Measurements from ENCODE around the gene SIRT5.

SIRT5 gene

GRCh38 chr6:13574571-13575376 is at the start of gene SIRT5:
TSS of gene SIRT5 (plus strand) at chr6:13574601. CDS start at chr6:13584111, 9,510 bp downstream.
- no peak for FAIRE-seq

DNA sequence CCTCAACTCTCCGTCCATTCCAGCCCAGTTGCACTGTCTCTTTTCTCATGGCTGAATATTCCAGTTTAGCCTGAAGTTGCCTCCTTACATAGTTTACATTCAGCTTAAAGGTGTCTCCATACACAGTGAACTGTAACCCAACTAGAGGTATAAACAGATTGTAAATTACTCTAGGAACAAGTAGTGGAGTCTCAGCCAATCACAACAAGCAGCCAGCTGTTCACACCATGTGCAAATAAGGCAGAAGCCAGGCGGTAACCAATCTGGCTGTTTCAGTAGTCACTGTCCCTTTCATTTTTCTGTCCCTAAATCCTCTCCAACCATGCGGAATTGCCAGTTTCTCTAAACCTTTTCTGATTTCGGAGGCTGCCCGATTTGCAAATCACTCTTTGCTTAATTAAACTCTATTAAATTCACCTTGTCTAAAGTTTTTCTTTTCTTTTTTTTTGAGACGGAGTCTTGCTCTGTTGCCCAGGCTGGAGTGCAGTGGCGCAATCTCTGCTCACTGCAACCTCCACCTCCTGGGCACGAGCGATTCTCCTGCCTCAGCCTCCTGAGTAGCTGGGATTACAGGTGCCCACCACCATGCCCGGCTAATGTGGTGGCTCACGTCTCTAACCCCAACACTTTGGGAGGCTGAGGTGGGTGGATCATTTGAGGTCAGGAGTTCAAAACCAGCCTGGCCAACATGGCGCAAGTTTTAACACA is 49.4 kb upstream of the SIRT5 start:
- FAIRE-seq = no peak

GRCh38 chr6:13526357-13526726 is 48.1 kb upstream of the SIRT5 start:
- FAIRE-seq = no peak

DNA sequence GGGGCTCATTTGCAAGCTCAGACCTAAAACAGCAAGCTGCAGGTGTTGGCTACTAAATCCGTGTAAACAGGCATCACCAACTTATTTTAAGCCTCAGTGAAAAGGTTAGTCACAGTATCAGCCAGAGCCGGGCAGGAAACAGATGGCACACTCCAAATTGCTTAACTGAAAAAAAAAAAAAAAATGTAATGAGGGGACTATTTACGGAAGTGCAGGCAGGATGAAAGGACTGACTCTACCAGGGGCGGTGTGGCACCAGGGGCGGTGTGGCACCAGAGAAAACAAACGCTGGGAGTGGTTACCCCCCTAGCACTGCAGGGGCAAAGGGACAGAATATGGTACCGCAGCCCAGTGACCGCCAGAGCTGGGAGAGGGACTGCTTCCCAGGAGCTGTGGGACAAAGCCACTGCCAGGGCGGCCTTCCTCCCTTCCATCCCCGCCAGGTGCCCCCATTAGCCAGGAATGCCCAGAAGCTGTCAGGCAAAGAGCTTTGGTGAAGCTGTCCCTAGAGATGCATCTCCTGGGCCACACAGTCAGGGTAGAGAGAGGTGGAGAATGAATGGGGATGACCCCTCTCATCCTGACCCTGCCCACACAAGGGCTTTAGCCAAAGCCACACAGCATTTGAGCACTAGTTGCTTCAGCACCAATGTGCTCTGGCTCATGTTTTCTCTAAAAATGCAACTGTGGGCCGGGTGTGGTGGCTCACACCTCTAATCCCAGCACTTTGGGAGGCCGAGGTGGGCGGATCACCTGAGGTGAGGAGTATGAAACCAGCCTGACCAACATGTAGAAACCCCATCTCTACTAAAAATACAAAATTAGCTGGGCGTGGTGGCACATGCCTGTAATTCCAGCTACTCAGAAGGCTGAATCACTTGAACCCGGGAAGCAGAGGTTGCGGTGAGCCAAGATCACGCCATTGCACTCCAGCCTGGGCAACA is 47.4 kb upstream of the SIRT5 start:
- FAIRE-seq = no peak

- no peak for FAIRE-seq
These were observed 46.7 kb upstream of the SIRT5 start for GRCh38 chr6:13527671-13528056.

GRCh38 chr6:13528232-13528631 is 46.2 kb upstream of the SIRT5 start:
- FAIRE-seq = no peak

- FAIRE-seq = no peak
These were observed 45.5 kb upstream of the SIRT5 start for GRCh38 chr6:13528777-13529343.

DNA sequence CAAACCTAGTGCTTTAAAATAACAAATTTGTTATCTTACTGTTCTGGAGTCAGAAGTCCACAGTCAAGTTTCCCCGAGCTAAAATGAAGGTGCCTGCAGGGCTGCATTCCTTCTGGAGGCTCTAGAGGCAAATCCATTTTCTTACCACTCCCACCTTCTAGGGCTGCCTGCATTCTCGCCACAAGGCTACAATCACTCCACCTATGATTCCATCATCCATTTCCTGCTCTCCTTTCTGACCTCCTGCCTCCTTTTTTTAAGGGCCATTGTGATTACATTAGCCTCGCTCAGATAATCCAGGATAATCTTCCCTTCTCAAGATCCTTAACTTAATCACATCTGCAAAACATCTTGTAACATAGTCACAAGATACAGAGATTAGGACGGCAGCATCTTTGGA is 42.4 kb upstream of the SIRT5 start:
- FAIRE-seq = no peak

- FAIRE-seq = no peak
These were observed 39.9 kb upstream of the SIRT5 start for GRCh38 chr6:13534536-13534935.

GRCh38 chr6:13535306-13535705 is 39.1 kb upstream of the SIRT5 start:
- no peak for FAIRE-seq

DNA sequence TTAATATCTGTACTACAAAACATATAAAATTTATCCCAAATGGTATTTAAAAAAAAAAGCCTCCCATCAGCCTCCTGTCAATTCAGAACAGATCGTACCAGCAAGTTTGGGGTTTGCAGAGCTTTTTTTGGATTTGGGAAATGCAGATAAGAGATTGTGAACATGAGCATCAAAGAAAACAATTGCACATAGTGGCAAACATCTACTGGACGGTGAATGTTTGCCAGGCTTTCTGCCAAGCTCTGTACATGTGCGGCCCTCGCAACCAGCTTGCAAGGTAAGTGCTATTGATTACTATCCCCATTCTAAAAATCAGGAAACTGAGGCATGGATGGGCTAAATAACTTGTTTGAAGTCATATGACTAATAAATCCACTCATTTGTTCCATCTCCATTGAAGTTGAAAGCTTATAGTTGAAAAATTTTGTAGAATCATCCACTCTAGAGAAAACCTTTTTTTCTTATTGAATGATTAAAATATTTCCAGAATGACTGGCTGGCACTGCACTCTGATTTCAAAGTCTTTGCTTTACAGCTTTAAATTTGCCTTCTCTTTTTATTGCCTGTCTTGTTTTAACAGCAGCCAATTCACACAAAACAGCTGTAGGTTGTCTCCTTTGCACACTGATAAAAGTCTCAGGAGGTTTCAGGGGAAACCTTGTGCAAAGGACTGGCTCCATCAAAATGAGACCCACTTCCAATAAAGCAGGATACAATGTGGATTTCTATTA is 37.4 kb upstream of the SIRT5 start:
- FAIRE-seq = no peak

GRCh38 chr6:13537527-13537897 is 36.9 kb upstream of the SIRT5 start:
- no peak for FAIRE-seq

DNA sequence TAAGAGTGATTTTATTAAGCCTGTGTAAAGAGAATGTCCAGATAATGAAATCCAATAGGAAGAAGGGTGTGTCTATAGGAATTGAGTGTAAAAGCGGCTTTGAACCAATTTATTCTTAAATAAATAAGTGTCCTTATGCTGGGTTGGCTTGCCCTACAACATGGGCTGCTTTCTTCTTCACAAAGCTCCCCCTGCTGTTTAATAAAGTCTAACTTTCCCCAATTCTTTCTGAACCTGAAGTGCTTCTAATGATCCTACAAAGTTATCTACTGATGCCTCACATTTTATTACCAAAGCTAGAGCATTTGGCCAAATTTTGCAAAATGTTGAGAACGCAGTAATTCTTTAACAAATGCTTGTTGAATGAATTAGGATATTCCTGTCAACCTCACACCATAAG is 36.3 kb upstream of the SIRT5 start:
- no peak for FAIRE-seq

DNA sequence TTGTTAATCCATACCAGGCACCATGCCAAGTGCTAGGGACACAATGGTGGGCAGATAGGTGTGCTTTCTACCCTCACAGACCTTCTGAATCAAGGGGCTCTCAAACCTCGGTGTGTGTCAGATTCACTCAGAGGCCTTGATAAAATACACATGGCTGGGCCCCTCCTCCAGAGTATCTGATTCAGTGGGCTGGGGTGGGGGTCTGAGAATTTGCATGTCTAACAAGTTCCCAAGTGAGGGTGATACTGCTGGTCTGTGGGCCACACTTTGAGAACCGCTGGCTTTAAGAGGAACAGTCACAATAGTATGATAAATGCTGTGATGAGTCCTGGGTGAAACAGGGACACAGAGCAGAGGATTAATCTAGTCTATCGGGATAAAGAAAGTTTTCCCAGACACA is 35.8 kb upstream of the SIRT5 start:
- no peak for FAIRE-seq

GRCh38 chr6:13539572-13539971 is 34.8 kb upstream of the SIRT5 start:
- FAIRE-seq = no peak

- FAIRE-seq = no peak
These were observed 32.9 kb upstream of the SIRT5 start for GRCh38 chr6:13541496-13541895.

DNA sequence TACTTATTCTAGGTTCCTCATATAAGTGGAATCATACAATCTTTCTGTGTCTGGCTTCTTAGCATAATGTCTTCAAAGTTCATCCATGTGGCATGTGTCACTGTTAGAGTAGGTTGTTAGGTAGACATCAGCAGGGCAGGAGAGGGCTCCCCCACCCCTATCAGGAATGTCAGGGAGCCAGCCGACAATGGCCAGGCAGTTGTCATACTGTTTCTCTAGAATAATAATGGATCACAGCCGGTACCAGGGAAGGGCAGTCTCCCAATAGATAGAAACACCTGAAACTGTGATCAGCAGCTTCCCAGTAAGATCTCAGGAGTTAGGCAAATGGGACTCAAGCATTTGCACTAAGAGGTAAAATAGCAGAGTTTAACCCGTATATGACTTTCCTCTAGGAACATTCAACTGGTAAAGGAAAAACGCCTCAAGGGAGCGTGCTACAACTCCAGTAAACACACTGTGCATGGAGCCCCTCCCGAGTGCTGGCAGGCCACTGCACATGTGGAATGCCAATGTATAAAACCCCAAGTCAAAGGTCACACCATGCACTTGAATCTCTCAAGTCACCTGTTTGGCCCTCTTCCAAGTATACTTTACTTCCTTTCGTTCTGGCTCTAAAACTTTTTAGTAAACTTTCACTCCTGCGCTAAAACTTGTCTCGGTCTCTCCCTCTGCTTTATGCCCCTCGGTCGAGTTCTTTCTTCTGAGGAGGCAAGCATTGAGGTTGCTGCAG is 29.8 kb upstream of the SIRT5 start:
- no peak for FAIRE-seq

DNA sequence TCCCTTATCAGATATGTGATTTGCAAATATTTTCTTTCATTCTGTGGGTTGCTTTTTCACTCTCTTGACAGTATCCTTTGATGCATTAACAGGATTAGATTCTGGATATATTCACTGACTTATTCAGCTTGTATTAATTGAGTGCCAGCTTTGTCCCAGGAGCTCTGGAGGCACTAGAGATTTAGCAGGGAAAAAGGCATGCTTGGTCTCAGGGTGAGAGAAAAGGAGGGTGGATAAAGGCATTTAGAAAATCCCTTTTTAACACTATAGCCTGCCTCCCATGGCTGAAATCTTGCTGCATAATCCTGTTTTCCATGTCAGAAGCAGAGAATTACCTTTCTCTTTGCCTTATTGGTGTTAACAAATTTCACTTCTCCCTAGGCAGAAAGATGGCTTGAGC is 28.5 kb upstream of the SIRT5 start:
- FAIRE-seq = no peak

DNA sequence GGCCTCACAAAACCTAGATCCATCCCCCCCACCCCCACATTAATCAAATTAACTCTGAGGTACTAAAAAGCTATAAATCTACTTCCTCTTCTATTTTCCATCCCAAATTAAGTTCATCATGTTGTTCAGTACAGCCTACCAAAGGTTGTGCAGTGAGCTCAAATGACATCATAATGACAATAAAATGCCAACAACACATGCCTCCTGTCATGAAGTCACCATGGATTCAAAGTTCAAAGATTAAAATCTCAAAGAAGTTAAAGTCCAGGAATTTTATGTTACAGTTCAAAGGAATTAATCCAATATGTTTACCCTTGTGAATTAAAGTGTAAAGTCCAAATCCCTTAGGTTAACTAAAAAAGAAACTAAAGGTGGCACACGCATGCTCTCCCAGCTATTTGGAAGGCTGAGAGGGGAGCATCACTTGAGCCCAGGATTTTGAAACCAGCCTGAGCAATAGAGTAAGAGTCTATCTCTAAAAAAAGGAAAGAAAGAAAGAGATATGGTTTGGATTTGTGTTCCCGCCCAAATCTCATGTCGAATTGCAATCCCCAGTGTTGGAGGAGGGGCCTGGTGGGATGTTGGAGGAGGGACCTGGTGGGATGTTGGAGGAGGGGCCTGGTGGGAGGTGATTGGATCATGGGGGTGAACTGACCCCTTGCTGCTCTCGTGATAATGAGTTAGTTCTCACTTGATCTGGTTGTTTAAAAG is 25.7 kb upstream of the SIRT5 start:
- FAIRE-seq = no peak

GRCh38 chr6:13550656-13551055 is 23.7 kb upstream of the SIRT5 start:
- no peak for FAIRE-seq

GRCh38 chr6:13553646-13554045 is 20.8 kb upstream of the SIRT5 start:
- no peak for FAIRE-seq
